NCI-H2029 (cell line): ENCODE results near the gene KRTAP6-1.

Experiments used
- DNase-seq: peaks from one replicate; lab custom pipeline; 2025; lab: John Stamatoyannopoulos, UW

Gene KRTAP6-1

GRCh38 chr21:30577766-30578165, 36.0 kb downstream of the KRTAP6-1 start:
- DNase-seq: no peak

- no peak for DNase-seq
Measured at GRCh38 chr21:30567617-30568016, 46.1 kb downstream of the KRTAP6-1 start.

- DNase-seq: no peak
Measured at GRCh38 chr21:30563630-30564029, 50.1 kb downstream of the KRTAP6-1 start.
